Stimulated activated naive CD8-positive, alpha-beta T cell treated with anti-CD3 and anti-CD28 coated beads, Interleukin-15, amount 100 ng/mL, for 72 hours (primary cell): Measurements from ENCODE around the gene IGFBP4.

Experiments
- ATAC-seq: fragments of 150-1000 bp; cut with Tn5 transposase; 2 replicates; pipeline ENCODE4 v1.10.0; 2021; ENCODE audit warnings: mild to moderate bottlenecking, moderate library complexity
- DNase-seq, 2 donors: peaks; one replicate each; pipeline ENCODE4 v3.0.0; 2021 to 2022
- H3K27ac Mint-ChIP-seq, 2 donors: one replicate each; pipeline ENCODE4 v1.8.0; 2022; ENCODE audit warnings: mild to moderate bottlenecking in 2 of 2, mixed read lengths in 2 of 2, moderate library complexity in 2 of 2
- H3K27me3 Mint-ChIP-seq: one replicate; pipeline ENCODE4 v1.8.0; 2022; ENCODE audit warnings: mixed read lengths
- H3K4me1 Mint-ChIP-seq: one replicate; pipeline ENCODE4 v1.8.0; 2022; ENCODE audit warnings: mild to moderate bottlenecking, mixed read lengths
- H3K4me3 Mint-ChIP-seq, 2 donors: one replicate each; pipeline ENCODE4 v1.8.0; 2022; ENCODE audit warnings: mild to moderate bottlenecking in 2 of 2, mixed read lengths in 2 of 2, moderate library complexity in 1 of 2
- H3K9me3 Mint-ChIP-seq, 2 donors: one replicate each; pipeline ENCODE4 v1.8.0; 2022; ENCODE audit warnings: mixed read lengths in 2 of 2

IGFBP4 gene

GRCh38 chr17:40498281-40499084, 55.2 kb downstream of the IGFBP4 start:
- peaks cover 6% of the 10 kb centered on the region for H3K4me1 Mint-ChIP-seq
- peaks cover 31% of the 10 kb centered on the region for H3K27me3 Mint-ChIP-seq
- no peak overlapping the region for H3K27ac Mint-ChIP-seq
- ATAC-seq (no peak), DNase-seq (no peak)
- no peak overlapping the region for H3K4me3 Mint-ChIP-seq
- H3K9me3 Mint-ChIP-seq, result no peaks in the 10 kb centered on the region

DNA sequence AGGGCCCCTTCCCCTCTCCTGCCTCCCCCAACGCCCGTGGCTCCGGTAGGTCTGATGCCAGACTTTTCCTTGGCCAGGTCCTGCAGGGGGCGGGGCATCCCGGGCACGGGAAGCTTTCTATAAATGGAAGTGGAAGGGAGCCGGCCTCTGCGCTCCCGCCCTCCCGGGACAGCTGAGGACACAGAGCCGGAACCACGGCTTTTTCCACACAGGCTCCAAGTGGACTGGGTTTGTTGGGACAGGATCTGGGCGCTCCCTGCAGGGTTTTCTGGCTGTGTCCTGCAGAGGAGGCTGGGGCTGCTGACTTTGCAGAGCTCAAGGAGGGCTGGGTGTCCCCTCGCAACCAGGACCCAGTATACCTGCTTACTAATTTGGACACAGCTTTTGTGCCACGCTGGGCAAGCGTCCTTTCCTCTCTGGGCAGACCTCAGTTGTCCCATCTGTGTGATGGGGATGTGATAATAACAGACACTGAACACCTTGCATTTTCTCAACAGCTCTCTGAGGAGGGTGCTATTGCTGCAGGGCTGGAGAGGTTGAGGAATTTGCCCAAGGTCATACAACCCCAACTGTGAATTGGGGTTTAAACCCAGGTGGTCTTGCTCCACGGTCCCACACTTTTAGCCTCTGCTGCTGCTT, 56.4 kb downstream of the IGFBP4 start:
- H3K9me3 Mint-ChIP-seq, result no peaks in the 10 kb centered on the region
- H3K27ac Mint-ChIP-seq, result no peak overlapping the region
- H3K27me3 Mint-ChIP-seq, result peaks cover 31% of the 10 kb centered on the region
- ATAC-seq (no peak), DNase-seq (no peak)
- peaks cover 6% of the 10 kb centered on the region for H3K4me1 Mint-ChIP-seq
- H3K4me3 Mint-ChIP-seq, result no peak overlapping the region

DNA sequence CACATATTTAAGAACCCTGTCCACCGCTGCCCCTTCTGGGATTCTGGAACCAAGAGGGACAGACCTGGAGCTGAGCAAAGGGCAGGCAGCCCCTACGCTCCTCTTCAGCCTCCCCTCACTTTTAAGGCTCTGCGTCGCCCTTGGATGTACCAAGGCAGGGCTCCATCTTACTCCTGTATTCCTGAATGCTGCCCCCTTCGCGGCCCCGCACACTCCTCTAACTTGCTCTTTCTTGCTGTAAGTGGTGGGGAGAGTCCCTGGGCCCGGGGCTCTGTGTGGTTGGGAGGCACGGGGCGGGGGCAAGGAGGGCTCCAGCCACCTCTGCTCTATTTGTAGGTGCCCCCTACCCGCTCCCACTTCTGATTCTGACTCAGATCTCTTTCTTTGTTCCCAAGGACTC, 56.9 kb downstream of the IGFBP4 start:
- H3K27me3 Mint-ChIP-seq, result peaks cover 31% of the 10 kb centered on the region

GRCh38 chr17:40500709-40501108, 57.5 kb downstream of the IGFBP4 start:
- H3K27me3 Mint-ChIP-seq, result peaks cover 31% of the 10 kb centered on the region
- H3K9me3 Mint-ChIP-seq, result no peaks in the 10 kb centered on the region
- no peak for ATAC-seq
- no peak for DNase-seq
- H3K4me1 Mint-ChIP-seq, result peaks cover 6% of the 10 kb centered on the region
- peak overlapping the region in 1 of 2 donors; percentile 14 for H3K27ac Mint-ChIP-seq
- H3K4me3 Mint-ChIP-seq, result no peak overlapping the region

More for the DNA sequence above, 56.9 kb downstream of the IGFBP4 start:
- DNase-seq, result no peak
- no peaks in the 10 kb centered on the region for H3K9me3 Mint-ChIP-seq
- no peak for ATAC-seq
- peaks cover 6% of the 10 kb centered on the region for H3K4me1 Mint-ChIP-seq
- no peak overlapping the region for H3K4me3 Mint-ChIP-seq
- peak overlapping the region in 1 of 2 donors; percentile 64 for H3K27ac Mint-ChIP-seq

GRCh38 chr17:40501499-40501911, 58.3 kb downstream of the IGFBP4 start, which contains the start of gene TNS4:
Gene TNS4, minus strand, starts transcription at chr17:40501623. Its CDS starts 5,198 bp downstream, at chr17:40496425.
- H3K9me3 Mint-ChIP-seq, result no peaks in the 10 kb centered on the region
- H3K4me3 Mint-ChIP-seq, result no peak within 1 kb of the TSS
- H3K27ac Mint-ChIP-seq, result peak within 1 kb of the TSS; percentile 64 to 87
- H3K27me3 Mint-ChIP-seq, result peaks cover 31% of the 10 kb centered on the region
- H3K4me1 Mint-ChIP-seq, result peaks cover 6% of the 10 kb centered on the region
- DNase-seq (no peak), ATAC-seq (no peak)

- no peaks in the 10 kb centered on the region for H3K4me1 Mint-ChIP-seq
- no peaks in the 10 kb centered on the region for H3K9me3 Mint-ChIP-seq
- DNase-seq (no peak), ATAC-seq (no peak)
- peaks cover 23% of the 10 kb centered on the region for H3K27me3 Mint-ChIP-seq
- H3K27ac Mint-ChIP-seq, result no peak overlapping the region
- H3K4me3 Mint-ChIP-seq, result no peak overlapping the region
These were observed 59.5 kb downstream of the IGFBP4 start for GRCh38 chr17:40502716-40503115.

DNA sequence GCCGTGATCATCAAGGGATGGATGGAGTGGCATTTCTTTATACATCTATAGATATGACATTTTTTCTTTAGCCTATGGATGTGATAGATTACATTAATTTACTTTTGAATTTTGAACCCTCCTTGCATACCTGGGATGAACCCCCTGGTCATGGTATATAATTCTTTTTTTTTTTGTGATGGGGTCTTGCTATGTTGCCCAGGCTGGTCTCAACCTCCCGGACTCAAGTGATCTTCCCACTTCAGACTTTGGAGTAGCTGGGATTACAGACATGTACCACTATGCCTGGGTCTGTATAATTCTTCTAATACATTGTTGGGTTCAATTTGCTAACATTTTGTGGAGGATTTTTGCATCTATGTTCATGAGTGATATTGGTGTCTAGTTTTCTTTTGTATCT, 59.9 kb downstream of the IGFBP4 start:
- Mint-ChIP-seq H3K4me1 (no peaks in the 10 kb centered on the region), H3K27ac (no peak overlapping the region), H3K27me3 (peaks cover 23% of the 10 kb centered on the region), H3K4me3 (no peak overlapping the region), H3K9me3 (no peaks in the 10 kb centered on the region)
- no peak for ATAC-seq
- DNase-seq, result no peak

- no peak for ATAC-seq
- no peaks in the 10 kb centered on the region for H3K27me3 Mint-ChIP-seq
- H3K4me3 Mint-ChIP-seq, result no peak overlapping the region
These were observed 63.5 kb downstream of the IGFBP4 start for GRCh38 chr17:40506786-40507185.

More at GRCh38 chr17:40506786-40507185, 63.5 kb downstream of the IGFBP4 start:
- H3K27ac Mint-ChIP-seq, result no peak overlapping the region
- no peaks in the 10 kb centered on the region for H3K4me1 Mint-ChIP-seq
- H3K9me3 Mint-ChIP-seq, result no peaks in the 10 kb centered on the region
- DNase-seq, result no peak
